Measurements from ENCODE around the gene HOXB8. TPM values are rescaled to one million over a fixed set of nuclear protein-coding genes. Genes with fewer than 3 reads are reported as not detected.

The HOXB8 gene
- total RNA-seq, 1 donor from 2014 or later, result not detected

DNA sequence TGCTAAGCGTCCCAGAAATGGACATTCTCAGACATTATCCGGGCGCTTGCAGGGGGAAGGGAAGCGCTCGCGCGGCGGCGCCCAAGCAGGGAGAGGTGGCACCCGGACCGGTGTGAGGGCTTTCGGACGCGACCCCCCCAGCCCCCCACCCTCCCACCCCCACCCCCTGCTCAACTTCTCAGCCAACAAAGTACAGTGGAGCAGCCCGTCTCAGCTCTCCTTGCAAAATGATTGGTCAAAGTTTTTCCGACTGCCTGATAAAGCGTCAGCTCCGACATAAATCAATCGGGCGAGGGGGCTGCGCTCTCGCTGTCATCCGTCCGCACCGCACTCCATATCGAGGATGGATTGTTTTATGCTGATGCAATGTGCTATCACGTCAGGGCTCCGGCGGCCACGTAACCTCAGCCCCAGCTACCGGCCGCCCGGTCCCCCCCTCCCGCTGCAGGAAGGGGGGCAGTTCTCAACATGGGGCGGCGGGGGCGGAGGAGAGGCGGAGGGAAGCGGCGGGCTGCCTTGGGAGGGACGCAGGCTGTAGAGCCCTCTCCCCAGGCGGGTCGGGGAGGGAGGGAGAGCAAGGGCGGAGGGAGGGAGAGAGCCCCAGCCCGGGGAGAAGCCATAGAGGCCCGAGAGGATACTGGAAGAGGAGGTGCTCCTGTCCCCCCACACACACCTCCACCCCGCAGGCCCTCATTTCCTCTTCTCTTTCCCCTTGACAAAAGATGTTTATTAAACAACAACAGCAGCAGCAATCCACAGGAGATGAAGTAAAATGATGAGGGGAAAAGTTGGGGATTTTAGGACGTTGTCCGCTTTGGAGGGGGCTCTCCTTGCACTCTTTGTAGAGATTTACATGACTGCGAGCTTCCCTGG is 11.4 kb upstream of the HOXB8 start, which contains the start of gene HOXB9:
TSS of gene HOXB9 (minus strand) at position 114 of the 873 bp plus-strand sequence. CDS start at position 25, 89 bp downstream.
- intact Hi-C loops (cut with DNase I), result no loop called here

DNA sequence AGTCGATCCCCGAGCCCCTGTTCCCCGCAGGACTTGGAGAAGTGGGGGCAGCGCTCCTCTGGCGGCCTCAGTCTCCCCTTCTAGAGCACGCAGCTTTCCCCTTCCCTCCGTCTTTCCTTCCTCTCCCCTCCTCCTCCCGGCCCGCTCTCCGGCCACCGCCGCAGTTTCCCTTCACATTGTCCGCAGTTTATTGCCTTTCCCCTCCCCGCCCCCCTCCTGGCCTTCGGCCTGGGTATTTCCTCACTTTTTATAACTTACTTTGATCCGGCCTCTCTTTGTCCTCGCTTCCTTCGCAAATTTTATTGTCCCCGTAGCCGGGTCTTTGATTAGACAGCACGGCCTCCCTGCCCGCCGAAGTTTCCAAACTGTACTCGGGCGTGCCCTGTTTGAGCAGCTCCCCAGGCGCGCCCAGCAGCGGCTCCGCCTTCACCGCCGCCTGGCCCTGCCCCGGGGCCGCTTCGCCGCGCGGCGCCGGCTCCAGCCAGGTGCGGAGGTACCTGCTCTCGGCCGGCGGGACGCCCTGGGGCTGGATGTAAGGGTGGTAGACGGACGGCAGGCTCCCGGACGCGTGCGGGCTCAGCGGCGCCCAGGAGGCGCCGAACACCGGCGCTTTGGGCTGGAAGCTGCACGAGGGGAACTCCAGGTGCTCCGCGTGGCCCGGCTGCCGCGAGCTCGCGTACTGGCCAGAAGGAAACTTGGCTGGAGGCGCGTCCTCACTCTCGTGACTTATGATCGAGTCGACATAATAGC is 10.6 kb upstream of the HOXB8 start:
- intact Hi-C loops (cut with DNase I), result no loop called here
- no peak for DNase-seq (ENCODE audit: low spot score)

More for the DNA sequence above, 11.4 kb upstream of the HOXB8 start, which contains the start of gene HOXB9:
- no peak for DNase-seq (ENCODE audit: low spot score)

DNA sequence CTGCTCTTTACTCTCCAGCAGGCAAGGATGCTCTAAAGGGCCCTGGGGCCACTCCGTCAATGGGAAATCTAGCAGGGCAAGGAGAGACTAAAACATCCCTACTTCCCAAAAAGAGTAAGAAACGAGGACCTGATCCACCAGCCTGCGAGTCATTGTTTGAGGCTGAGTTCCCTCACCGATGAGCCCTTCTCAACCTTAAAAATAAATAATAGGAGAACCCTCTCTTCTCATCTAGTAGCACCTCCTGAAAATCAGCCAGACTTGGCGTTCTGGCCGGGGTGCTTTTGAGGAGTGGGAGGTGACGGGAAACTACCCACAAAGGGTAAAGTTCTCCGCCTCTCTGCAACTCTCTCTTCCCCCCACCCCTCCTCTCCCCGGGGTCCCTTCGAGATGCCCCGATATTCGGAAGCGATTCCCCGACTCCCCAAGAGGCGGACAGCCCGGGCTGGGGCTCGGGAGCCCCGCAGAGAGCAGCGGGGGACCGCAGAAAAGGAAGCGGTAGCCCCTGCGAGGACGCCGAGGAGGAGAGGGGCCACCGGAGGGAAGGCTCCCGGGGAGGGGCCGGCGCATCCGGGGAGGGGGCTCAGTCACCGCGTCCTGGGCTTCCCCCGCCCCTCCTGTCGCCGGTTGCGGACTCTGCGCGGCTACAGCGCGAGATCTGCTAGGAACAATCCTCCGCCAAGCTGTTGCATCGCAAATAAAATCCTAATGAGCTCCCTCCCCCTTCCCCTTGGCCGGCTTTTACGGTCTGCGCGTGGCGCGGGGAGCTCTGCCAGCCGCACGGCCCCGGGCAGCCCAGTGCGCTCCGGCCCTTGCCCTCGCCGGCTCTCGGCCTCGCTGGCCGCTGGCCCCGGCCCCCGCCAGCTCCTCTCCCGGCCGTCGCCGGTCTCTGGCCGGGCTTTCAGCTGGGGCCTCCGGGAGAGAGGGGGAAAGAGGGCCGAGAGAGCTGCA is 9.7 kb upstream of the HOXB8 start:
- no peak for DNase-seq (ENCODE audit: low spot score)
- intact Hi-C loops (cut with DNase I), result loop anchor here (5.0 kb wide), 1 partner anchor 363 kb away; no protein-coding TSS in a partner anchor

DNA sequence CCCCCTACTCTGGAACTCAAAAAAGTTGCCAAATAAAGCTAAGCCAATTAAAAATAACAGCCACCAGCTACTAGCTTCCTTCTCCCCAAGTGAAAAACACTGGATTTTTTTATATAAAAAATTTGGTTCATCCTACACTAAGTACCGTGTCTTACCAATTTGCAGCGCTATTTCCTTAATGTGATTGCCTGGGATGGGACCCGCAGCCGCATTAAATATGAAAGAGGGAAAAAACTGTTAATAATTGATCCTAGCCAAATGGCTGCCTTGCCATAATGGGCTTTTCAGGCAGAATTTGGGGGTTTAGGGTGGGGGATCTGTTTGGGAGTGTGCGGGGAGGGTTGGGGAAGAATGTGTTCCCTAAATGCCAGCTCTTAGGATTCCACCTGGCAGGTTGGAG is 9.0 kb upstream of the HOXB8 start:
- intact Hi-C loops (cut with DNase I), result loop anchor here (5.0 kb wide), 1 partner anchor 362 kb away; no protein-coding TSS in a partner anchor
- DNase-seq (ENCODE audit: low spot score), result no peak

DNA sequence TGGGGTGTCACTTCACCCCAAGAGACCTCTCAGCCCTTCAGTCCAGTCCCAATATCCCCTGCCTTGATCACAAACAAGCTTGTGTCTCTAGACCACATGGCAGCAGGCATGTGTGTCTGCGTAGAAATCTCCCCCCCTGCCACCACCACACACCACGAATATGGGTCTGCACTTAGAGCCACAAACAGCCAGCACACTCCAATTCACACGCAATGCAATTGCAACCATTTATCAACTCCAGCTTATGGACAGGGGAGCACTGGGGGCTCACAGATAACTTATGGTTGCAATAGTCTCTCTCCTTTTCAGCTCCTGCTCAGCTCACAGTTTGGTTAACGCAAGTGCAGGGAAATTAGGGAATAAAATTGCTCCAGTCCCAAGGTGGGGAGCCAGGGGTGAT is 8.5 kb upstream of the HOXB8 start:
- intact Hi-C loops (cut with DNase I), result loop anchor here (5.0 kb wide), 1 partner anchor 361 kb away; no protein-coding TSS in a partner anchor

DNA sequence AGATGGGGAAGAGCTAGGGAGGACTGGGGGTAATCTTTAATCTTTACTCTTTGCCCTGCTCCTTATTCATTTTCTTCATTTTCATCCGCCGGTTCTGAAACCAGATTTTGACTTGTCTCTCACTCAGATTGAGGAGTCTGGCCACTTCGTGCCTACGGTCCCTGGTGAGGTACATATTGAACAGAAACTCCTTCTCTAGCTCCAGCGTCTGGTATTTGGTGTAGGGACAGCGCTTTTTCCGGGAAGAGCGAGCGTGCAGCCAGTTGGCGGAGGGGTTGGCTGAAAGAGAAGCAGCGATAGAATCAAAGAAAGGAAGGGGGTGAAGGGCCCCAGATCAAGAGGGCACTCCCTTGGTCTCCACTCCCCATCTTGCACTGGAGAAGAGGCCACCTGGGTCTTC is 7.8 kb upstream of the HOXB8 start:
- intact Hi-C loops (cut with DNase I), result loop anchor here (5.0 kb wide), 1 partner anchor 361 kb away; no protein-coding TSS in a partner anchor
- no peak for DNase-seq (ENCODE audit: low spot score)

More for the DNA sequence above, 8.5 kb upstream of the HOXB8 start:
- DNase-seq (ENCODE audit: low spot score), result no peak

DNA sequence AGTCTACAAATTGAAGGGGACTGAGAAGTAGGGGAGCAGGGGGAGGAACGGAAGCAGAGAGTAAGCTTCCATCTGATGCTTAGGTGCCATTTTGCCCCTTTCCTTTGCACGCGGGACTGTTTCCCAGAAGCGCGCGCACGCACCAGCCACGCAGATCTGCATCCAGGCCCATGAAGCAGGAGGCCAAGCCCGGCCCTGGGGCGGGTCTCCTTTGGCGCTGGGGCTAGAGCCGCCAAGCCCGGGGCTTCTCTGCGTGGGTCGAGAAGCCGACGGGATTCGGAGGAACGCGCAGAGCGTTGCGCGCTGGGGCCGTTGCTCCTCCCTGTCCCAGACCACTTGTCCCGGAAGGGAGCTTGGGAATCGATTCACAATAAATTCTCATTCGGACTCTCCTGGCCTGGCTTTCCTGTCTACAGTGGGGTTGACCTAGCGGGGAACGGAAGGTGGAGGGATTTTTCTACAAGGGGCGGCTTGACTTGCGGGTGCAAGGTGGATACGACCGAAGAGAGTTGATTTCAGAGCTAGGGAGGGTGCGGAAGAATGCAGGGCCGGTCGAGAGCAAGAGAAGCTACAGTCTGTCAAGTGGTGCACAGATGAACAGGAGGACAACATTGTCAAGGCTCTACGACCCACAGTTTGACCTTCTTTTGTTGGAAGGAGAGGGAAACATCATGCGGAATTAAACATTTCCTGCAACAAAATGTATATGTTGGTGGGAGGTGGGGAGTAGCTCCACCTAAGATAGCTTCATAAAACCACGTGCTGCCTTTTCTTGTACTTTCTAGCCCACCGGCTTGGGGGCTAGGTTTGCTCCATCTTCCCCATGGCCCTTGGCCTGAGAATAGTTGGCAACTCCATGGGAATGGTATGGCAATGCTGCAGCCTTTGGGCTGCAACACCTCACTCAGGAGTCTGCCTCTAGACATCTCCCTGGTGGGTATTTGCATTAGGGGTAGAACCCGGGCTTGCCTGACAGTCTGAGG is 6.6 kb upstream of the HOXB8 start:
- no peak for DNase-seq (ENCODE audit: low spot score)
- intact Hi-C loops (cut with DNase I), result loop anchor here (5.0 kb wide), 1 partner anchor 359 kb away; no protein-coding TSS in a partner anchor

DNA sequence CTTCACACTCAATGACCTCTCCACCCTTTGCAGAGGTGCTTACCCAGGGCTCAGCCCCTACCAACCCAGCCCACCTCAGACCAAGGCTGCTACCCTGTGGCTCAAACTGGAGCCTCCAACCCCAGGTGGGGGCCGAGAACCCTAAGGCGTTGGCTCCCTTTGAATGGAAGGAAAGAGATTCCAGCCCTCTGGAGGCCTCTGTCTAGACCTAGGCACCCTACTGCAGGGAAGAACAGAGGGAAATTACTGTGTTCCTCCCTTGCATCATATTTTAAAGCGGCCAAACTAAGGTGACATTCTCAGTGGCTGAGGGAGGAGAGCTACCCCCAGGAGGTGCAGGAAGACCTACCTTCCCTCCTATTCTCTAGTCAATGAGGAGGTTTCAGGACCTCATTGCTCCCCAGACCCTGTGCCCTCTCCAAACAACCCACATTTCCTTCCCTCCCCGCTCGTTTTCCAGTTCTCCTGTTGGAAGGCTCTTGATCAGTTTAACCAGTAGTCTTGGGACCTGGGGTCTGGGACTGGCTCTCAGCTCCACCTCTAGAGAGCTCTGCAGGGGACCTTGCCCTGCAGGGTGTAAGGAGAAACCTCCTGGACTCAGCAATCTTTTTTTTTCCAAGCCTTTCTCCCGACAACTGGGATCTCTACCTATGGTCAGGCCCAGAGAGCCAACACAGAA is 5.5 kb upstream of the HOXB8 start:
- intact Hi-C loops (cut with DNase I), result loop anchor here (5.0 kb wide), 1 partner anchor 358 kb away; no protein-coding TSS in a partner anchor
- no peak for DNase-seq (ENCODE audit: low spot score)

DNA sequence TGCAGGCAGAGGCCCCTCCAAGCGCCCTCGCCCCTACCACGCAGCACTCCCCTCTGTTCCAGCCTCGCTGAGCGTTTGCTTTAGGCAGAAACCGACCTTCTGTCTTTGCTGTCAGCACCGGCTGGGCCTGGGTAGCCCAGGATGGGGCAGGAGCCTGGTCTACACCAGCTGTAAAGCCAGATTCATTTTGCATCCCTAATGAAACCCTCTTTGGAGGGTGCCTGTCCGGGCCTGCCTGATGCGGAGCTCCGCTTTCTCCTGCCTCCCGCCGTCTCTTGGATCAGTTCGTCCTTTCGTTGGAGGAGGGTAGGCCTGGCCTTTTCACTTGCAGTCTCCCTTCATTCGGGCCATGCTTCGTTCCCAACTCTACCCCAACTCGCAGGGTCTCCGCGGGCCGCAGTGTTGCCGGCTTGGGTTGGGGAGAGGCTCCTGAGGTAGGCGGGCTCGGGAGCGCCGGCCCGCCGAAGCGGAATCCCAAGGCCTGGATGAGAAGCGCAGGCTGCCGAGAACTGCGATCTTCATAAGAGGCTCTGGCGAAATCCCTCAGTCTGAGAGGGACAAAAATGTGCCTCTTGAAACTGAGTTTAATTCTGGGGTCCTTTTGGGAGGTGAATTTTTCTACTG is 4.8 kb upstream of the HOXB8 start:
- intact Hi-C loops (cut with DNase I), result loop anchor here (5.0 to 10.0 kb wide), 6 partner anchors 283 to 595 kb away; partner anchors contain the start of gene IGF2BP1

DNA sequence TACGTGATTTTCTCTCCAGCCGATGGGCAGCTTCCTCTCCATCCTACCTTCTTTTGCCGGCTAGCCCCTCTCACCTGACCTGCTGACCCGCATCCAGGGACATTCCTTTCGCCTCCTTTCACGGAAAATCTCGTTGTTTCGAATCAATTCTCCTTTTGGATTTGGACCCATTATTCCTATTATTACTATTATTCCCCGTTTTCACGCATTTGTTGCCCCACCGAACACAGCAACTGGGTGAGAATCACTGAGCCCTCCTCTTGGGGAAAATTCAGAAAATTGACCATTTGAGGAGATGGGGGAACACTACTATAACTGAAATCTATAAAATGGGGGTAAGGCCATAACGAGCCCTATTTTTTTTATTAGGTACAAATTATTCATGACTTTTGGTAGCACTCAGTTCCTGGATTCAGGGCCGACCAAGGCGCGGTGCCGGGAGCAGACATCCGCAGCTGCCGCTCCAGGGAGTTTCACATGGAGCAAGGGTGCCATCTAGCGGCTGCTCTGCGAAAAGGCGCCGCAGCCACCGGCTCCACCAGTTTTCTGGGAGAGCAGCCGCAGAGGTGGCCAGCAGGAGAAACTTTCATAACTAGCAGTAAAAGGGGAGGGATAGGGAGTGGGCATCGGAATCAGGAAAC is 3.3 kb upstream of the HOXB8 start:
- peak; percentile 93 for DNase-seq (ENCODE audit: low spot score)
- intact Hi-C loops (cut with DNase I), result loop anchor here (5.0 to 10.0 kb wide), 5 partner anchors 281 to 594 kb away; partner anchors contain the start of gene IGF2BP1

More for the DNA sequence above, 4.8 kb upstream of the HOXB8 start:
- DNase-seq (ENCODE audit: low spot score), result no peak

DNA sequence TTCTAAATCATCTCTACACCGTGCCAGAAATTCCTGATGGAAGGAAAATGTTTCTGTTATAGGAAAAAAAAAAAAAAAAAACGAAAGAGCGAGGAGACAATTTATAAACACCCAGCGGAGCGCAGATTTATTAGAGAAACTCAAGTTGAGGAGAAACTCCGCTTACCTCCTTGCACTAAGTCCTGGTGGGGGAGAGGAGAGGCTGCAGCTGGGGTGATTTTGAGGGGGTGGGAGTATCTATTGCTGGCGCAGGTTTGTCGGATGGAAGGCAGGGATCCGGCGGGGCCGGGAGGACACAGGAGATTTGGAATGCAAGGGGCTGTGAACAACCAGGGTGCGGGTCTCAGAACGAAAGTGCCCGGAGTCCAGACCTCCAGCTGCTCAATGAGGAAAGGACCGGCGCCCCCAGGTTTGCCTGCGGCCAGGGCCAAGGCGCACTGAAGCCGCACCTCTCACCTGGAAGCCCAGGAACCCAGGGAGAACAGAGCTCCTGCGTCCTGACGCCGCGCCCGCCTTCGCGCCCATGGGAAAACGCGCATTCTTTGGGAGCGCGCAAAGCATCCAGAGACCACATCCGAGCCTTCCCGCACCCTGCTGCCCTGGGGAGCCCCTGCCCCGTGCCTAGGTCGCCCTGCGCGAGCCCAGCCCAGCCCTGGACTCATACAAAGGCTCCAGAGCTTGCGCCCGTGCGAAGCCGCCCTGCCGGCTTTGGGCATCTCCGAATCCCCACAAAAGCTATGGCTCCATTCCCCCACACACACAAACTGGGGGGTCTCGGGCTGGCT is 2.6 kb upstream of the HOXB8 start:
- intact Hi-C loops (cut with DNase I), result loop anchor here (5.0 to 10.0 kb wide), 5 partner anchors 280 to 593 kb away; partner anchors contain the start of gene IGF2BP1
- DNase-seq (ENCODE audit: low spot score), result no peak

DNA sequence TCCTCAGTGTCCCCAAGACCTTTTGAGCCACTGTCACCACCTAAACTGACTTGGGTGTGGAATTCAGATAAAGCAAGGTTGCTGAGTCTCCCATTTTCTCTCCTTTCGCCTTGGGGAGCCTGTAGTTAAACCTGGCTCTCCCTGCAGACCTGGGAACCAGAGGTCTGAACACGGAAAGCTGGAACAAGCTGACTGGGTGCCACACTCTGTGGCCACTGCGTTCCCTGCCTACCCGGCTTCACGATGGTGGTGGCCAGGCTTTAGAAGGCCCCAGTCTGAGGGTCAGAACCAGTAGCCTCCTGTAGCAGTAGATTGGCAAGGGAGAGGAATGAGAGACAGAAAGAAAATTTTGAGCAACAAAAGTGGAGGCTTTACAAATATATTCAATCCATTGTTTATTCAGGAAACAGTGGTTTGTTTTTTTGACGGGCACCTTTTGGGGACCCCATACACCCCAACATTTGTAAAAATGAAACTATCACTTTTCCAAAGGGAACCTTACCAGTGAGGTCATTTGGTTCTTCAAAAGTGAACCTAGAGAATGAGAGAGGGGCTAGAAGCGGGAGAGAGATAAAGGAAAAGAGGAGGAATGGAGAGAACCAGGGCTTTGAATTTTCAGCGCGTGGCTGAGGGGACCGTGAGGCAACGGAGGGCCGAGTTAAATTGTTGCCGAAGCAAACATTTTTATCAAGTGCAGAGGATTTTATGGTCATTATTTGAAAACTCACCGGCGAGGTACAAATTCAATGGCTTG is 1.8 kb upstream of the HOXB8 start:
- intact Hi-C loops (cut with DNase I), result loop anchor here (5.0 to 10.0 kb wide), 5 partner anchors 280 to 592 kb away; partner anchors contain the start of gene IGF2BP1
- DNase-seq (ENCODE audit: low spot score), result no peak

DNA sequence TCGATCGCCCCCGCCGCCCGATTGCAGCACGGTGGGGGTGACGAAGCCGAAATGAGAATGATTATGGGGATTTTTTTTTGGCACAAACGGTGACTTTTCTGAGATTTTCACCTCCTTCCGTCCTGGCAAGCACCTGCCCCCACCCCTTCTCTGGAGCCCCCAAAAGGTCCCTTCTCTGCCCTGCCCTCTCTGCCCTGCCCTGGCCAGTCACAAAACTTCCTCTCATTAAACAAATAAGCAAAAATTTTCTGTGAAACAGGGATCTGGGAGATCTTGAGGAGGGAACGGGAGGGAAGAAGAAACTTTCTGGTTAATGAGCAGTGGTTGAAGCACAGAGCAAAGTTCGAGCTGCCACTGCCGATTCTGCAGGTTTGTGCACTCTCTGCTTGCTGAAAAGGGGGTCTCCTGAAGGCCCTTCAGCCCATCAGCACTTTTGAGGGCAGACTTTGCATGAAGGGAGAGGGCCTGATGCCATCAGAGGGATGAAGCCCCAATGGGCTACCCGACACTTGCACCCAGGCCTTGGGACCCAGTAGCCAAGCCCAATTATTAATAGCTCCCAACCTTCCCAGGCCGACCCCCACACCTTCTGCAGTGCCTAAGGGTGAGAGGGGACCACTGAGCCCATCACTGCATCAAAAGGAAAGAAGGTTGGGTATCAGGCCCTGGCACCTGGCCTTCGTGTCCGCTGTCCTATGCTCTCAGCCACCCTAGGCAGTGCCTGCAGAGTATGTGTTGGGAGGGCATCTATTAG is 1.0 kb upstream of the HOXB8 start:
- DNase-seq (ENCODE audit: low spot score), result no peak
- intact Hi-C loops (cut with DNase I), result loop anchor here (5.0 to 10.0 kb wide), 5 partner anchors 279 to 591 kb away; partner anchors contain the start of gene IGF2BP1

Data from cardiac septum (tissue), 1 donor.